Measurements from ENCODE around the gene CTIF.

The CTIF gene

GRCh38 chr18:48813321-48813720 lies 274.5 kb downstream of the CTIF start:
- Histone ChIP-seq H3K27me3 (ENCODE audit: insufficient read depth, poor library complexity, severe bottlenecking) (no peaks in the 10 kb centered on the region), H3K4me3 (ENCODE audit: severe bottlenecking) (no peak overlapping the region), H3K36me3 (ENCODE audit: low read depth) (peaks cover 10% of the 10 kb centered on the region), H3K4me1 (ENCODE audit: insufficient read depth, poor library complexity, severe bottlenecking) (peaks cover 10% of the 10 kb centered on the region), H3K9me3 (ENCODE audit: severe bottlenecking) (no peaks in the 10 kb centered on the region), H3K27ac (ENCODE audit: poor library complexity, severe bottlenecking) (no peak overlapping the region)
- DNase-seq (ENCODE audit: low spot score) (no peak), ATAC-seq (ENCODE audit: low read depth) (no peak)
- no peak for TF ChIP-seq CTCF (IDR thresholded peaks at IDR 0.05; ENCODE audit: poor library complexity, severe bottlenecking)

- DNase-seq (ENCODE audit: low spot score) (peak; percentile 11), ATAC-seq (ENCODE audit: low read depth) (peak; percentile 50; the same call in 2 of the 3 replicates)
- Histone ChIP-seq H3K9me3 (ENCODE audit: severe bottlenecking) (no peaks in the 10 kb centered on the region), H3K36me3 (ENCODE audit: low read depth) (peaks cover 6% of the 10 kb centered on the region), H3K27me3 (ENCODE audit: insufficient read depth, poor library complexity, severe bottlenecking) (no peaks in the 10 kb centered on the region), H3K4me3 (ENCODE audit: severe bottlenecking) (no peak overlapping the region), H3K27ac (ENCODE audit: poor library complexity, severe bottlenecking) (no peak overlapping the region), H3K4me1 (ENCODE audit: insufficient read depth, poor library complexity, severe bottlenecking) (peaks cover 10% of the 10 kb centered on the region)
- no peak for TF ChIP-seq CTCF (IDR thresholded peaks at IDR 0.05; ENCODE audit: poor library complexity, severe bottlenecking)
These were observed 275.1 kb downstream of the CTIF start for GRCh38 chr18:48813833-48814489.

DNA sequence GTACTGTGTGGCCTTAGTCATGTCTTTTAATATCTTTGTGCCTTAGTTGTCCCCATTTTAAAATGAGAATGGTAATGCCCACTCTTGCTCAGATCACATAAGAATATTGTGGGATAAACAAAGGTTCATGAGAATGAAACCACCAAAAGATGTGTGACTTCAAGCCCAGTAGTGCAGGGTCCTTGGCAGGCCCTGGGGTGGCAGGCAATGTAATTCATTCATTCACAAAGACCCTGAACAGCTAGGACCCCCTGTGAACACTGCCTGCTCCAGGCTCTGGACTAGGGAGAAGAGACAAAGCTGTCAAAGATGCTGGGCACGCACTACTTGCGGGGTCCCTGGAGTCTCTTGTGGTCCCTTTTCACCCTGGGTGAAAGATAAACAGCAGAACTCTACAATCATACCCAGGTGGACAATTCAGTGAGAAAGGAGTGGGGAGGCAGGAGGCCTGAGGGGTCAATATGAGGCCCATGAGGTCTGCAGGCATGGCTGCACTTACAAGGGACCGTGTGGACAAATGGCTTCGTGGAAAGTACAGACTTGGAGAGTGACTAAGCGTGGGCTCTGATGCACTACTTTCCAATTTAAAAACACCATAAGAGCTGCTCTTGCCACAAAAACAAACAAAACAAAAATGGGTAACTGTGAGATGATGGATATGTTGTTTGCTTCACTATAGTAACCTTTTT lies 275.8 kb downstream of the CTIF start:
- Histone ChIP-seq H3K4me1 (ENCODE audit: insufficient read depth, poor library complexity, severe bottlenecking) (peaks cover 10% of the 10 kb centered on the region), H3K9me3 (ENCODE audit: severe bottlenecking) (no peaks in the 10 kb centered on the region), H3K27ac (ENCODE audit: poor library complexity, severe bottlenecking) (no peak overlapping the region), H3K4me3 (ENCODE audit: severe bottlenecking) (no peak overlapping the region), H3K36me3 (ENCODE audit: low read depth) (peaks cover 6% of the 10 kb centered on the region; the same call in 1 of the 2 replicates), H3K27me3 (ENCODE audit: insufficient read depth, poor library complexity, severe bottlenecking) (no peaks in the 10 kb centered on the region)
- ATAC-seq (ENCODE audit: low read depth) (no peak), DNase-seq (ENCODE audit: low spot score) (peak; percentile 11)
- TF ChIP-seq CTCF (IDR thresholded peaks at IDR 0.05; ENCODE audit: poor library complexity, severe bottlenecking): no peak

DNA sequence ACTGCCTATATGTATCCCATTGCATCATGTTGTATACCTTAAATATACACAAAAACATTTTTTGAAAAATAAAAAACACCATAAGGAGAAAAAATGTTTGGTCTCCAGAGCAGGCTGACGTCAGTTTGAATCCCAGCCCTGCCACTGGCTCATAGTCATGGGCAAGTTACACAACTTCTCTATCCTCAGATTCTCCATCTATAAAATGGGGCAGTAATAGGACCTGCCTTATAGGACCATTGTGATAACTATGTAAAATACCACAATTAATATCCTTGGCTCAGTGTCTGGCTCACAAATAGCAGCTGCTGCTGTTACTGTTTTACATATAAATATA lies 276.3 kb downstream of the CTIF start:
- Histone ChIP-seq H3K36me3 (ENCODE audit: low read depth) (peaks cover 6% of the 10 kb centered on the region; the same call in 1 of the 2 replicates), H3K4me1 (ENCODE audit: insufficient read depth, poor library complexity, severe bottlenecking) (peaks cover 10% of the 10 kb centered on the region), H3K27ac (ENCODE audit: poor library complexity, severe bottlenecking) (no peak overlapping the region), H3K4me3 (ENCODE audit: severe bottlenecking) (no peak overlapping the region), H3K9me3 (ENCODE audit: severe bottlenecking) (no peaks in the 10 kb centered on the region), H3K27me3 (ENCODE audit: insufficient read depth, poor library complexity, severe bottlenecking) (no peaks in the 10 kb centered on the region)
- no peak for TF ChIP-seq CTCF (IDR thresholded peaks at IDR 0.05; ENCODE audit: poor library complexity, severe bottlenecking)
- ATAC-seq (ENCODE audit: low read depth) (no peak), DNase-seq (ENCODE audit: low spot score) (peak; percentile 2)
